ENCODE results near the gene CISD3.

CISD3 gene

GRCh38 chr17:38730526-38731379 is 612 bp downstream of the CISD3 start:
- peak; percentile 82 for DNase-seq

- no peak for DNase-seq
Measured at GRCh38 chr17:38731526-38732294, 1.6 kb downstream of the CISD3 start.

- DNase-seq: no peak
Measured at GRCh38 chr17:38732376-38733281, 2.5 kb downstream of the CISD3 start.

GRCh38 chr17:38733282-38733981 is 3.3 kb downstream of the CISD3 start:
- no peak for DNase-seq

GRCh38 chr17:38733982-38734973 is 4.1 kb downstream of the CISD3 start:
- no peak for DNase-seq

- DNase-seq: peak; percentile 81
Measured at GRCh38 chr17:38735161-38735997, 5.2 kb downstream of the CISD3 start.

GRCh38 chr17:38738007-38738662 is 8.0 kb downstream of the CISD3 start:
- no peak for DNase-seq

GRCh38 chr17:38738686-38739085 is 8.5 kb downstream of the CISD3 start:
- DNase-seq: no peak

- no peak for DNase-seq
Measured at GRCh38 chr17:38739305-38739704, 9.2 kb downstream of the CISD3 start.

GRCh38 chr17:38740044-38740443 is 9.9 kb downstream of the CISD3 start:
- no peak for DNase-seq

- no peak for DNase-seq
Measured at GRCh38 chr17:38740806-38741205, 10.7 kb downstream of the CISD3 start.

GRCh38 chr17:38741461-38741860 is 11.3 kb downstream of the CISD3 start:
- no peak for DNase-seq

GRCh38 chr17:38741921-38742410 is 11.8 kb downstream of the CISD3 start:
- no peak for DNase-seq

- DNase-seq: no peak
Measured at GRCh38 chr17:38742411-38743308, 12.5 kb downstream of the CISD3 start.

GRCh38 chr17:38743556-38744171 is 13.5 kb downstream of the CISD3 start:
- DNase-seq: no peak

GRCh38 chr17:38745545-38745944 is 15.4 kb downstream of the CISD3 start:
- no peak for DNase-seq

GRCh38 chr17:38746004-38746848 is 16.1 kb downstream of the CISD3 start:
- DNase-seq: no peak
